VCaP (cell line): ENCODE data around the gene CLIC5.

ENCODE experiments used
- H3K27ac ChIP-seq: fragments of 450-650 bp; 2 replicates; pipeline ENCODE4 v1.5.1; 2017
- TF ChIP-seq, protein P1 (sequence below): fragments of 450-650 bp; conservative IDR thresholded peaks from 2 replicates; pipeline ENCODE4 v1.5.1; 2017; ENCODE audit warnings: mild to moderate bottlenecking, moderate library complexity

The CLIC5 gene

DNA sequence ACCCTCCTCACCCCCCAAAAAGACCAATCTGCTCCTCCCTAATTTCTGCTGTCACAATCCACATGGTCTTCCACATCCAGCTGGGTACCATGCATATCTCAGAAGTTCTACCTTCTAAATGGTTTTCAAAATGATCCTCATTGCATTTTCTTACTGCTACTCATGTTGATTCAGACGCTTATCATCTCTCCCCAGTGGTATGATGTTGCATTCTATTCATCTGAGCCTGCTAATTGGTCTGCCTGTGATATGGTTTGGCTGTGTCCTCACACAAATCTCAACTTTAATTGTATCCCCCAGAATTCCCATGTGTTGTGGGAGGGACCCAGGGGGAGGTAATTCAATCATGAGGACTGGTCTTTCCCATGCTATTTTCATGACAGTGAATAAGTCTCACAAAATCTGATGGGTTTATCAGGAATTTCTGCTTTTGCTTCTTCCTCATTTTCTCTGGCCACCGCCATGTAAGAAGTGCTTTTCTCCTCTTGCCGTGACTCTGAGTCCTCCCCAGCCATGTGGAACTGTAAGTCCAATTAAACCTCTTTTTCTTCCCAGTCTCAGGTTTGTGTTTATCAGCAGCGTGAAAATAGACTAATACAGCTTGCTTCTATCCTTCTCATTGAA lies 41.4 kb upstream of the CLIC5 start:
- TF ChIP-seq, protein P1, sequence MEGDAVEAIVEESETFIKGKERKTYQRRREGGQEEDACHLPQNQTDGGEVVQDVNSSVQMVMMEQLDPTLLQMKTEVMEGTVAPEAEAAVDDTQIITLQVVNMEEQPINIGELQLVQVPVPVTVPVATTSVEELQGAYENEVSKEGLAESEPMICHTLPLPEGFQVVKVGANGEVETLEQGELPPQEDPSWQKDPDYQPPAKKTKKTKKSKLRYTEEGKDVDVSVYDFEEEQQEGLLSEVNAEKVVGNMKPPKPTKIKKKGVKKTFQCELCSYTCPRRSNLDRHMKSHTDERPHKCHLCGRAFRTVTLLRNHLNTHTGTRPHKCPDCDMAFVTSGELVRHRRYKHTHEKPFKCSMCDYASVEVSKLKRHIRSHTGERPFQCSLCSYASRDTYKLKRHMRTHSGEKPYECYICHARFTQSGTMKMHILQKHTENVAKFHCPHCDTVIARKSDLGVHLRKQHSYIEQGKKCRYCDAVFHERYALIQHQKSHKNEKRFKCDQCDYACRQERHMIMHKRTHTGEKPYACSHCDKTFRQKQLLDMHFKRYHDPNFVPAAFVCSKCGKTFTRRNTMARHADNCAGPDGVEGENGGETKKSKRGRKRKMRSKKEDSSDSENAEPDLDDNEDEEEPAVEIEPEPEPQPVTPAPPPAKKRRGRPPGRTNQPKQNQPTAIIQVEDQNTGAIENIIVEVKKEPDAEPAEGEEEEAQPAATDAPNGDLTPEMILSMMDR, result no peak
- H3K27ac ChIP-seq, result no peak overlapping the region

DNA sequence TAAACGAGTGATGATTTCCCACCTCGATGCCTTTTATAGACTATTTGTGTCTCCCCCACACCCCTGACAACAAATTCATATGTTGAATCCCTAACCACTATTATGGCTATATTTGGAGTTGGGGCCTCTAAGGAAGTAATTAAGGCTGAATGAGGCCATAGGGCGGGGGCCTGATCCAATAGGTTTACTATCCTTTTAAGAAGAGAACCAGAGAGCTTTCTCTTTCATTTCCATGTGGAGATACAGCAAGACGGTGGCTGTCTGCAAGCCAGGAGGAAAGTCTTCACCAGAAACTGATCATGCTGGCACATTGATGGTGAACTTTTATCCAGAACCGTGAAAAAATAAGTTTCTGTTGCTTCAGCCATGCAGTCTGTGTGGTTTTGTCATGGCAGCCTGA lies 38.9 kb upstream of the CLIC5 start:
- no peak overlapping the region for H3K27ac ChIP-seq
- TF ChIP-seq, protein P1, result no peak

DNA sequence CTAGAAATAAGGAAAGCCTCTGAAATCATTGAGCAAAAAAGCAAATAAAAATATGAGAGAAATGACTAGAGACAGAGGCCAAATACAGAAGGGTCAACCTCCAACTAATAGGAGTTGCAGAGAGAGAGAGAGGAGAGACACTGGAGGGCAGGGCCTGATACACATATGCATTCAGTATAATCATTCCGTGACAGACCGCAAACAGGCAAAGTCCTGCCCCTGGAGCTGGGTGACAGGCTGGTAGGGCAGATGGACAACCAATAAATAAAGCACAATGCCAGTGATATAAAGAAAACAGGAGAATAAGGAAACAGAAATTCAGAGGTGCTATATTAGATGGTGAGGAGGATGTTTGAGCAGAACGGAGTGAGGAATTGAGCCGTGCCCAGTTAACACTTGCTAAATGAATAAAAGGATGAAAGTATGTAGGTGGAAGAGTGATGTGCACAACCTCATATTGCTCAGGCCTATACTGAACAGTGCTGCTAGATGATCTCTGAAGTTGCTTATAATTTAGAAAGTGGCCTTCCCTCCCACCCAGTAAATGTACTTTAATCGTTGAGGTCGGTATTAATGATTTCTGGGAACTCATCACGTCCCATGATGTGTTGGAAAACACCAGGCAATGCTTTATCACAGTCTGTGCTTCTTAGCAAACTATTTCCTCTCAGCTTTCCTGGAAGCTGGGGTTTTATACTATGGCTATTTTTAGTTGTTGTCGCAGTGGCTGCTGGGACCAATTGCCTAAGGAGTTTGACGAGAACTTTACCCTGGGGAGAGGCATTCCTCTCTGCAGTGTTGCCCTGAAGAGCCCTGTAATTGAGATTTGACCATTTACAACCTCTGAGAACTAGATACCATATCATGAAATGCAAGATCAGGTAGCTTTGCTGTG lies 37.6 kb upstream of the CLIC5 start:
- H3K27ac ChIP-seq, result no peak overlapping the region
- TF ChIP-seq, protein P1, result no peak

DNA sequence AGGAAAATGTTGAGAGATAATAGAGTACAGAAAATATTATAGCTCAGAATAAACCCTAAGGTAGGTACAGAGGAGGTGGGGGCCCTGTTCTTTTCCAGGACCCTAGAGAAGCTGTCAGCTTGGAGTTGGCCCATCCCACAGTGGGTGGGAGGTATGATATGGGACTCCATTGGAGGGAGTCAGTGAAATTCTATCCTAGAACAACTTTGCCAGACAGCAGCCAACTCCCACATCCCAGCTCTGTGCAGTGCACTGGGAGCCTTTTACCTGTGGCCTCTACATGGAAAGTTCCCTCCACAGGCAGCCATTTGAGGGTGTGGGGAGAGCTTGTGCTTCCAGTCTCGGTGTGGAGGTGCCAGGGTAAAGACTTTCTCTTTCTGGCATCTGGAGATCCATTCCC lies 36.8 kb upstream of the CLIC5 start:
- H3K27ac ChIP-seq, result no peak overlapping the region
- TF ChIP-seq, protein P1, result no peak

DNA sequence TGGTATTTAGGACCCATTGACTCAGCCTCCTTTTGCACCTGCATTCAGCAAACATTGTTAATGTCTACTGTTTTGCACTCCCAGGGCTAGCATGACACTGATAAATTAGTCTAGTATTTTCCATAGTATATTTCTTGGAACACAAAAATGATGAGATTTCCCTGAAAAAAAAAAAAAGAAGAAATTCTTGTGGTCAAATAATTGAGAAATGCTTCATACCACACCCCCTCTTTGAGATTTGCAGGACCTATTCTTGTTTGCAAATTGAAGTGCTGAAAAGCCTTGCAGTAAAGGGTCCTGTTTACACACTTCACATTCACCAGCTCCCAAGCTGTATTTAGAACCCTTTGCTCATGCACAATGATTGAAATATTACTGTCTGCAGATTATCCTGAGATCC lies 36.3 kb upstream of the CLIC5 start:
- TF ChIP-seq, protein P1, result no peak
- no peak overlapping the region for H3K27ac ChIP-seq

DNA sequence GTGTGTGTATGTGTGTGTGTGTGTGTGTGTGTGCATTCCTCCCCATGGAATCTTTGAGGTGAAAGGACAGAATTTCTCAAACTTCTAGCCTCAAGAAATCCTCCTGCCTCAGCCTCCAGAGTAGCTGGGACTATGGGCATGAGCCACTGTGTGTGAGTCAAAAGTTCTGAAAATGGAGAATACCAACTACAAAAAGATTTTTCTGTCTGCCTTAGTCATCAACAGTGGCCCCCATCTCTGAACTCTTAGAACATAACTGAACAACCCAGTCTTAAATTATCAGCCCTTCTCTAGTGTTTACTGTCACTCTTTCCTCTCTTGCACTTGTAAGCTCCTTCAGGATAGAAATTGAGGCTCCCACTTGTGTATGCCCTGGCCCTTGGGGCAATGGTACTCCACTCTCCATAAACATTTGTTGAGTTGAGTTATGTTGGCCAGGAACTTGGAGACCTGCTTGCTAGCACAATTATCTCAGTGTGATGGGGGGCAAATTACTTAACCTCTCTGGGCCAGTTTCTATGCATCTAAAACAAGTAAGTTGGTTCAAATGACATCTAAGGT lies 35.3 kb upstream of the CLIC5 start:
- no peak overlapping the region for H3K27ac ChIP-seq
- TF ChIP-seq, protein P1, result no peak

DNA sequence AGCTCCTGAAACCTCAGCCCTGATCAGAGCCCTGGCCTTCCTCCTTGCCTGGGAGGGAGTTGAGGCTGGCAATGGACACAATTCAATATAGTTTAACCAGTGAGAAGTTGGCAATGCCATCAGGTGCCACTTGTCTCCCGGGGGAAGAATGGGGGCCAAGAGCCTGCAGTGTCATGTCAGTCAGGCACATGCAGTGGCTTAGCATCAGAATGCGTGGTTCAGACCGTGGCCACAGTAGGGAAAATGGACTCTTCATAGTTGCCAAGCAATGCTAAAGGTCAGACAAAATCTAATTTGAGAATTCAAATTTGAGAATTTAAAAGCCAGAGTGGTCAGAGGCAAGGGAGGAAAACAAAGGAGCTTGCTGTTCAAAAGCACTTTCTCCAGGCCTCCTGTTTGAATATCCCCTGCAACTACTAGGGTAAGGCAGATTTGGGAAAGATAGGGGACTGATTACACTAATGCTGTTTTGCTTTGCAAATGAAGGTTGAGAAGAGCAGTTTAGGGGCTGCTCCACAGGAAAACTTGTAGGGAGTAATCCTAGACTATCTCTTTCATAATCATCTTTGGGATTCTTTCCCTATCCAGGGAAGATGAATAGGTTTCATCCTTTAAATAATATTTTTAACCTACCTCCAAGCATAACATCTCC lies 33.1 kb upstream of the CLIC5 start:
- no peak overlapping the region for H3K27ac ChIP-seq
- TF ChIP-seq, protein P1, result no peak
